NB4 (cell line): ENCODE measurements around the gene GALNT12.

ENCODE experiments used
- CTCF ChIP-seq: IDR thresholded peaks from one replicate; pipeline ENCODE4 v1.5.1; 2012; ENCODE audit warnings: low read depth, low read length
- MAX ChIP-seq: IDR thresholded peaks from 2 replicates; pipeline ENCODE4 v1.6.1; 2011; ENCODE audit warnings: low read depth, low read length
- POLR2A ChIP-seq: IDR thresholded peaks from 2 replicates; pipeline ENCODE4 v1.6.1; 2011; ENCODE audit warnings: mild to moderate bottlenecking; ENCODE audit not compliant: insufficient read length; ENCODE audit errors: extremely low read depth

GRCh38 chr9:98774746-98775145, 32.7 kb upstream of the GALNT12 start:
- peak; percentile 59 for TF ChIP-seq CTCF
- TF ChIP-seq POLR2A, result no peak
- TF ChIP-seq MAX, result no peak
